Esophagus squamous epithelium (tissue), 5 donors: ENCODE data around the gene CES1. TPM values are rescaled to one million over a fixed set of nuclear protein-coding genes. Genes with fewer than 3 reads are reported as not detected.
"Not testable (repeated sequence)": the region's sequence is repeated elsewhere in the genome, so short reads cannot be mapped to it uniquely, and the experiment has no call there.

Experiments used
- DNase-seq: peaks from one replicate; lab custom pipeline; 2025; lab: John Stamatoyannopoulos, UW
- H3K27ac ChIP-seq, 4 donors: fragments of 200-600 bp; sonication (generic); one replicate each; pipeline ENCODE4 v1.5.1; 2016 to 2019; ENCODE audit warnings: mild to moderate bottlenecking in 1 of 4
- H3K27me3 ChIP-seq, 4 donors: fragments of 200-600 bp; sonication (generic); 1 replicate in 3 of 4; 2 replicates in 1 of 4; pipeline versions ENCODE4 v1.5.1 to v1.6.0; 2017 to 2021; ENCODE audit warnings: antibody characterized with exemption in 1 of 4
- H3K36me3 ChIP-seq, 3 donors: fragments of 200-600 bp; sonication (generic); one replicate each; pipeline ENCODE4 v1.5.1; 2016 to 2019
- H3K4me1 ChIP-seq, 3 donors: fragments of 200-600 bp; sonication (generic); one replicate each; pipeline ENCODE4 v1.5.1; 2017 to 2019
- H3K4me3 ChIP-seq, 4 donors: fragments of 200-600 bp; sonication (generic); 1 replicate in 3 of 4; 2 replicates in 1 of 4; pipeline ENCODE4 v1.5.1; 2016 to 2019; ENCODE audit warnings: mild to moderate bottlenecking in 2 of 4, moderate library complexity in 1 of 4
- H3K9me3 ChIP-seq, 3 donors: fragments of 200-600 bp; sonication (generic); one replicate each; pipeline ENCODE4 v1.5.1; 2016 to 2019
- POLR2A ChIP-seq, 4 donors: fragments of 450-650 bp; IDR thresholded peaks; one replicate each; pipeline ENCODE4 v1.6.1; 2017; ENCODE audit warnings: antibody characterized with exemption in 4 of 4, mild to moderate bottlenecking in 4 of 4, moderate library complexity in 3 of 4
- WGBS, 2 donors: methylation state at CpG; one replicate each; pipeline ENCODE4 v1.1.5; 2018; 5-methylcytosine and 5-hydroxymethylcytosine counted together
- intact Hi-C: fragments of 100-400 bp; cut with DNase I; formaldehyde crosslinking; loops from one replicate; pipeline ENCODE4 v1.15.0; 2022
- total RNA-seq, 4 donors: library from RNA; depleted of rRNA; stranded (reverse); fragments of >200 nt; gene quantifications; one replicate each; pipeline ENCODE4 v1.1.0, GENCODE V29; 2016
- TF ChIP-seq, protein P1 (sequence below), 6 experiments: fragments of 450-650 bp in 4 of 6; fragments of 200-600 bp in 2 of 6; sonication (generic) in 2 of 6; IDR thresholded peaks; one replicate each; pipeline ENCODE4 v1.5.1; 2016 to 2019; ENCODE audit warnings: antibody characterized with exemption in 6 of 6, mild to moderate bottlenecking in 4 of 6, moderate library complexity in 4 of 6
- donor health status: DM: yes; HTN: yes; CAD: no.

The CES1 gene
- total RNA-seq, 4 donors from 2014 or later = 0.88 to 181 (median 6.7) TPM

DNA sequence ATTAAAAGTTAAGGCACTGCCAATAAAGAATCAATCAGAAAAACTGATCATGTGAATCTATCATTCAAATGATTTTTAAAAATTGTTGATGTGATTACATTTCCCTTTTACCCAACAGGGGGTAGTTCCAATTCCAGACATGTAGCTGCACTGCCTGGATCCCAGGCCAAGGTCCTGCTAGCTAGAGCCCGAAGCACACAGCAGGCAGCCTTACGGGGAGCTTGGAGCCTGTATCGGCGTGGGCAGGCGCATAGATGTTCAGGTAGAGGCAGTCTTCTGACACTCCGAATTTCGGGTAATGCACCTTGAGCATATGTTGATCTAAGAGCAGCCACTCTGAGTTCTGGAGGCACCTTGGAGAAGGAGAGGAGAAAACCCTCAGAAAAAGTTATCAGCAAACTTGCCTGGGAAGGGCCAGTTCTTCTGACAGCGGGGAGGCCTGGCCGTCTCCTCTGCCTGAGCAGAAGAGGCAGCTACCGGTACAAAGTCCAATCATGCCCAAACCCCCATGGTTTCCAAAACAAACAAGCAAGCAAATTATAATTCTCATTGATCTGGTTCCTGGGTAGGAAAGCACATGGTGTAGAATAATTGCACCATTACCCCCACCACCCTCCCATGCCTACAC is 38.6 kb upstream of the CES1 start:
- no peaks in the 10 kb centered on the region for H3K4me1 ChIP-seq
- no peak for DNase-seq
- TF ChIP-seq, protein P1, sequence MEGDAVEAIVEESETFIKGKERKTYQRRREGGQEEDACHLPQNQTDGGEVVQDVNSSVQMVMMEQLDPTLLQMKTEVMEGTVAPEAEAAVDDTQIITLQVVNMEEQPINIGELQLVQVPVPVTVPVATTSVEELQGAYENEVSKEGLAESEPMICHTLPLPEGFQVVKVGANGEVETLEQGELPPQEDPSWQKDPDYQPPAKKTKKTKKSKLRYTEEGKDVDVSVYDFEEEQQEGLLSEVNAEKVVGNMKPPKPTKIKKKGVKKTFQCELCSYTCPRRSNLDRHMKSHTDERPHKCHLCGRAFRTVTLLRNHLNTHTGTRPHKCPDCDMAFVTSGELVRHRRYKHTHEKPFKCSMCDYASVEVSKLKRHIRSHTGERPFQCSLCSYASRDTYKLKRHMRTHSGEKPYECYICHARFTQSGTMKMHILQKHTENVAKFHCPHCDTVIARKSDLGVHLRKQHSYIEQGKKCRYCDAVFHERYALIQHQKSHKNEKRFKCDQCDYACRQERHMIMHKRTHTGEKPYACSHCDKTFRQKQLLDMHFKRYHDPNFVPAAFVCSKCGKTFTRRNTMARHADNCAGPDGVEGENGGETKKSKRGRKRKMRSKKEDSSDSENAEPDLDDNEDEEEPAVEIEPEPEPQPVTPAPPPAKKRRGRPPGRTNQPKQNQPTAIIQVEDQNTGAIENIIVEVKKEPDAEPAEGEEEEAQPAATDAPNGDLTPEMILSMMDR (IDR thresholded peaks at IDR 0.05) = no peak
- no peak for TF ChIP-seq POLR2A (IDR thresholded peaks at IDR 0.05)
- H3K36me3 ChIP-seq = no peaks in the 10 kb centered on the region
- peaks cover 0 to 15% (median 0%) of the 10 kb centered on the region in 4 donors for H3K27me3 ChIP-seq
- no peak overlapping the region for H3K27ac ChIP-seq
- no peak overlapping the region for H3K4me3 ChIP-seq
- no peaks in the 10 kb centered on the region for H3K9me3 ChIP-seq
- 83% methylated on average over 8 to 9 of the region's 10 CpGs for WGBS, 2 donors
- intact Hi-C loops = no loop called here

- DNase-seq = no peak
- H3K9me3 ChIP-seq = no peaks in the 10 kb centered on the region
- H3K4me1 ChIP-seq = no peaks in the 10 kb centered on the region
- WGBS, 2 donors = 85 to 95% methylated on average over 3 to 7 of the region's 7 CpGs
- H3K4me3 ChIP-seq = no peak overlapping the region
- peaks cover 0 to 10% (median 0%) of the 10 kb centered on the region in 4 donors for H3K27me3 ChIP-seq
- intact Hi-C loops = no loop called here
- no peaks in the 10 kb centered on the region for H3K36me3 ChIP-seq
- TF ChIP-seq, protein P1 (IDR thresholded peaks at IDR 0.05) = no peak
- TF ChIP-seq POLR2A (IDR thresholded peaks at IDR 0.05) = no peak
- no peak overlapping the region for H3K27ac ChIP-seq
Observed at GRCh38 chr16:55868980-55869379, 36.1 kb upstream of the CES1 start.

GRCh38 chr16:55868137-55868536 is 35.2 kb upstream of the CES1 start:
- Histone ChIP-seq H3K9me3 (no peaks in the 10 kb centered on the region), H3K4me3 (no peak overlapping the region), H3K27me3 (peaks cover 0 to 7% (median 0%) of the 10 kb centered on the region in 4 donors), H3K27ac (no peak overlapping the region), H3K4me1 (no peaks in the 10 kb centered on the region), H3K36me3 (no peaks in the 10 kb centered on the region)
- no peak for TF ChIP-seq POLR2A (IDR thresholded peaks at IDR 0.05)
- TF ChIP-seq, protein P1 (IDR thresholded peaks at IDR 0.05) = no peak
- intact Hi-C loops = no loop called here
- 83 to 87% methylated on average over 2 of the region's 2 CpGs for WGBS, 2 donors
- DNase-seq = no peak

DNA sequence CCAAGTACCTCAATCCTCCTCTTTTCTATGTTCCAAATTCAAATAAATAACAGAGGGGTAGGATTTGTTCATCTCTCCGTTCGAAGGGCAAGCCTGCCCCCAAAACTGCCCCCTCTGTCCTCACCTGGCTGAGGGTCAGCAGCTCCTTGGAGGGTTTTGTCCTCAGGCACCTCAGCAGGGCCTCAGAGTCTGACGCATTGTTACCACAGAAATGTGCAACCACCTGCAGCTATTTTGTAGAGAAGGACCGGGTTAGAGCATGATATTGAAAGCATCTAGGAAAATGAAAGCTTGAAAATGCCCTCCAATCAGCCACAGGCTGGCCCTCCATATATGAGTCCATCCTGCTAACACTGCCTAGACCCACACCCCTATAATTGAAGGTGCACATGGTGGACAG is 28.4 kb upstream of the CES1 start:
- 69 to 85% methylated on average over 4 of the region's 4 CpGs for WGBS, 2 donors
- intact Hi-C loops = no loop called here
- Histone ChIP-seq H3K4me1 (no peaks in the 10 kb centered on the region), H3K27ac (no peak overlapping the region), H3K27me3 (peaks cover 0 to 16% (median 0%) of the 10 kb centered on the region in 4 donors), H3K4me3 (no peak overlapping the region), H3K36me3 (no peaks in the 10 kb centered on the region), H3K9me3 (no peaks in the 10 kb centered on the region)
- TF ChIP-seq, protein P1 (IDR thresholded peaks at IDR 0.05) = no peak
- no peak for TF ChIP-seq POLR2A (IDR thresholded peaks at IDR 0.05)
- no peak for DNase-seq

DNA sequence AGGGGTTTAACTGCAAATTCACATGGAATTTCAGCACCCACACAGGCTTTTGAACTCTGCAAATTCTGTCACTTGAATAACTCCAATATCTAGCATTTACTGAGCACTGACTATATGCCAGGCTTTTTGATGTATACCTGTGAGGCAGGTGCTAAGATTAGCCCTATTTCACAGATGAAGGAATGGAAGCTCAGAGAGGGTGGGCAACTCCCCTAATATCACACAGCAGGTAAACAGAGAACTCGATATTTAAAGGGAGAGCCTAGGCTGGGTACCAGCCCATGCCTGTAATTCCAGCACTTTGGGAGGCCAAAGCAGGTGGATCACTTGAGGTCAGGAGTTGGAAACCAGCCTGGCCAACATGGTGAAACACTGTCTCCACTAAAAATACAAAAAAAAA is 24.8 kb upstream of the CES1 start:
- intact Hi-C loops, H3K27ac ChIP-seq: not testable (repeated sequence)
- WGBS, 2 donors = 55 to 83% methylated on average over 1 of the region's 1 CpG

More for the DNA sequence above, 24.8 kb upstream of the CES1 start:
- H3K9me3 ChIP-seq, H3K36me3 ChIP-seq, H3K4me3 ChIP-seq, DNase-seq, H3K4me1 ChIP-seq: not testable (repeated sequence)
- peaks cover 0 to 15% (median 0%) of the 10 kb centered on the region in 4 donors for H3K27me3 ChIP-seq
